ENCODE results near the gene SP5. TPM values are rescaled to one million over a fixed set of nuclear protein-coding genes. Genes with fewer than 3 reads are reported as not detected.

Gene SP5
- total RNA-seq, 1 donor from 2014 or later, result 1.8 TPM

- peaks cover 30% of the 10 kb centered on the region for H3K27me3 Mint-ChIP-seq (ENCODE audit: unreplicated experiment)
- peak overlapping the region; percentile 79 for H3K4me3 Mint-ChIP-seq (ENCODE audit: unreplicated experiment)
- H3K36me3 Mint-ChIP-seq (ENCODE audit: unreplicated experiment), result peaks cover 5% of the 10 kb centered on the region
- peaks cover 7% of the 10 kb centered on the region for H3K9me3 Mint-ChIP-seq (ENCODE audit: unreplicated experiment)
- H3K4me1 Mint-ChIP-seq (ENCODE audit: low read depth, unreplicated experiment), result peaks cover 14% of the 10 kb centered on the region
- no peak for DNase-seq
- TF ChIP-seq CTCF (IDR thresholded peaks at IDR 0.05; ENCODE audit: partially characterized antibody, unreplicated experiment), result no peak
- no peak overlapping the region for H3K27ac Mint-ChIP-seq (ENCODE audit: unreplicated experiment)
Observed at GRCh38 chr2:170714381-170715061, 616 bp upstream of the SP5 start.

- H3K9me3 Mint-ChIP-seq (ENCODE audit: unreplicated experiment), result peaks cover 5% of the 10 kb centered on the region
- no peak for TF ChIP-seq CTCF (IDR thresholded peaks at IDR 0.05; ENCODE audit: partially characterized antibody, unreplicated experiment)
- peak overlapping the region; percentile 68 for H3K4me3 Mint-ChIP-seq (ENCODE audit: unreplicated experiment)
- H3K36me3 Mint-ChIP-seq (ENCODE audit: unreplicated experiment), result peaks cover 5% of the 10 kb centered on the region
- peaks cover 28% of the 10 kb centered on the region for H3K27me3 Mint-ChIP-seq (ENCODE audit: unreplicated experiment)
- no peak overlapping the region for H3K27ac Mint-ChIP-seq (ENCODE audit: unreplicated experiment)
- peak; percentile 26 for DNase-seq
- H3K4me1 Mint-ChIP-seq (ENCODE audit: low read depth, unreplicated experiment), result peaks cover 14% of the 10 kb centered on the region
Observed at GRCh38 chr2:170715932-170716777, 1.0 kb downstream of the SP5 start.

- peak; percentile 81 for DNase-seq
- peaks cover 26% of the 10 kb centered on the region for H3K27me3 Mint-ChIP-seq (ENCODE audit: unreplicated experiment)
- H3K27ac Mint-ChIP-seq (ENCODE audit: unreplicated experiment), result no peak overlapping the region
- TF ChIP-seq CTCF (IDR thresholded peaks at IDR 0.05; ENCODE audit: partially characterized antibody, unreplicated experiment), result peak; percentile 91
- H3K9me3 Mint-ChIP-seq (ENCODE audit: unreplicated experiment), result peaks cover 5% of the 10 kb centered on the region
- peaks cover 9% of the 10 kb centered on the region for H3K4me1 Mint-ChIP-seq (ENCODE audit: low read depth, unreplicated experiment)
- peak overlapping the region; percentile 83 for H3K4me3 Mint-ChIP-seq (ENCODE audit: unreplicated experiment)
- H3K36me3 Mint-ChIP-seq (ENCODE audit: unreplicated experiment), result peaks cover 5% of the 10 kb centered on the region
Observed at GRCh38 chr2:170716851-170717598, 1.9 kb downstream of the SP5 start.

GRCh38 chr2:170717599-170717963 lies 2.4 kb downstream of the SP5 start:
- H3K36me3 Mint-ChIP-seq (ENCODE audit: unreplicated experiment), result peaks cover 5% of the 10 kb centered on the region
- H3K4me3 Mint-ChIP-seq (ENCODE audit: unreplicated experiment), result peak overlapping the region; percentile 1
- DNase-seq, result no peak
- H3K27me3 Mint-ChIP-seq (ENCODE audit: unreplicated experiment), result peaks cover 21% of the 10 kb centered on the region
- no peak overlapping the region for H3K27ac Mint-ChIP-seq (ENCODE audit: unreplicated experiment)
- TF ChIP-seq CTCF (IDR thresholded peaks at IDR 0.05; ENCODE audit: partially characterized antibody, unreplicated experiment), result no peak
- peaks cover 5% of the 10 kb centered on the region for H3K9me3 Mint-ChIP-seq (ENCODE audit: unreplicated experiment)
- H3K4me1 Mint-ChIP-seq (ENCODE audit: low read depth, unreplicated experiment), result peaks cover 5% of the 10 kb centered on the region
